Ecto neural progenitor cell (in vitro differentiated cells): ENCODE data around the gene AP4E1.
"Not testable (repeated sequence)": the region's sequence is repeated elsewhere in the genome, so short reads cannot be mapped to it uniquely, and the experiment has no call there.

ENCODE experiments used
- DNase-seq: peaks from one replicate; pipeline ENCODE4 v3.0.0-alpha.2; 2018; ENCODE audit warnings: low spot score

The AP4E1 gene

DNA sequence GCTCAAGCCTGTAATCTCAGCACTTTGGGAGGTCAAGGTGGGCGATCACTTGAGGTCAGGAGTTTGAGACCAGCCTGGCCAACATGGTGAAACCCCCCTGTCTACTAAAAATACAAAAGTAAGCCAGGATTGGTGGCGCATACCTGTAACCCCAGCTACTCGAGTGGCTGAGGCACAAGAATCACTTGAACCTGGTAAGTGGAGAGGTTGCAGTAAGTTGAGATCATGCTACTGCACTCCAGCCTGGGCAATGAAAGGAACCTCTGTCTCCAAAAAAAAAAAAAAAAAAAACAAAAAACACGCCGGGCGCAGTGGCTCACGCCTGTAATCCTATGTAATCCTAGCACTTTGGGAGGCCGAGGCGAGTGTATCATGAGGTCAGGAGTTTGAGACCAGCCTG is 18.9 kb upstream of the AP4E1 start:
- no peak for DNase-seq

DNA sequence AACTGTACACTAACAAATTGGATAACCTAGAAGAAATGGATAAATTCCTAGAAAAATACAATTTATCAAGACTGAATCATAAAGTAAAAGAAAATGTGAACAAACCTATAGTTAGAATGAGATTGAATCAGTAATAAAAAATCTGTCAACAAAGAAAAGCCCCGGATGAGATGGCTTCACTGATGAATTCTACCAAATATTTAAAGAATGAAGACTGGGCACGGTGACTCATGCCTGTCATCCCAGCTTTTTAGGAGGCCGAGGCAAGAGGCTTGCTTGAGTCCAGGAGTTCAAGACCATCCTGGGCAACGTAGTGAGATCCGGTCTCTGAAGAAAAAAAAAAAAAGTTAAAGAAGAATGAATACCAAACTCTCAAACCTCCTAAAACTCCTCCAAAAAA is 17.7 kb upstream of the AP4E1 start:
- DNase-seq = no peak

DNA sequence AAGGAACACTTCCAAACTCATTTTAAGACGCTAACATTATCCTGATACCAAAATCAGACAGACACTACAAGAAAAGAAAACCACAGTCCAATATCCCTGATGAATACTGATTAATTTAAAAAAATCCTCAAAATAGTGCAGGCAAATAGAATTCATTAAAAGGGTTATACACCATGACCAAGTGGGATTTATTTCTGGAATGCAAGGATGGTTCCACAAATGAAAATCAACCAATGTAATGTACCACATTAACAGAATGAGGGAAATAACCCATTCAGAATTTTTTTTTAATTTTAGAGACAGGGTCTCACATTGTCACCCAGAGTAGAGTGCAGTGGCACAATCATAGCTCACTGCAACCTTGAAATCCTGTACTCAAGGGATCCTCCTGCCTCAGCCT is 17.3 kb upstream of the AP4E1 start:
- DNase-seq = no peak

DNA sequence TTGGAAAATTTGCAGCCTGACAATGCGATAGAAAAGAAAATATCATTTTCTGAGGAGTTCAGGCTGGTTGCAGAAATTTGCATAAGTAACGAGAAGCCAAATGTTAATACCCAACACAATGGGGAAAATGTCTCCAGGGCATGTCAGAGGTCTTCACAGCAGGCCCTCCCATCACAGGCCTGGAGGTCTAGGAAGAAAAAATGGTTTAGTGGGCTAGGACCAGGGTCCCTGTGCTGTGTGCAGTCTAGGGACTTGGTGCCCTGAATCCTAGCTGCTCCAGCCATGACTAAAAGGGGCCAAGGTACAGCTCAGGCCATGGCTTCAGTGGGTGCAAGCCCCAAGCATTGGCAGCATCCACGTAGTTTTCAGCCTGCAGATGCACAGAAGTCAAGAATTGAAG is 14.5 kb upstream of the AP4E1 start:
- DNase-seq = no peak

DNA sequence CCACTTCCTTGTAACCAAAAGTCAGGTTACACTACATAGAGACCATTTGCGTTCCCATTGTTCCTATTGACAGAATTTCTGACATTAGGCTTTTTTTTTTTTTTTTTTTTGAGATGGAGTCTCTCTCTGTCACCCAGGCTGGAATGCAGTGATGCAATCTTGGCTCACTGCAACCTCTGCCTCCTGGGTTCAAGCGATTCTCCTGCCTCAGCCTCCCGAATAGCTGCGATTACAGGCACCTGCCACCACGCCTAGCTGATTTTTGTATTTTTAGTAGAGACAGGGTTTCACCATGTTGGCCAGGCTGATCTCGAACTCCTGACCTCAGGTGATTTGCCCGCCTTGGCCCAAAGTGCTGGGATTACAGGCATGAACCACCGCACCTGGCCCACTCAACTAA is 7.1 kb upstream of the AP4E1 start:
- DNase-seq = not testable (repeated sequence)

DNA sequence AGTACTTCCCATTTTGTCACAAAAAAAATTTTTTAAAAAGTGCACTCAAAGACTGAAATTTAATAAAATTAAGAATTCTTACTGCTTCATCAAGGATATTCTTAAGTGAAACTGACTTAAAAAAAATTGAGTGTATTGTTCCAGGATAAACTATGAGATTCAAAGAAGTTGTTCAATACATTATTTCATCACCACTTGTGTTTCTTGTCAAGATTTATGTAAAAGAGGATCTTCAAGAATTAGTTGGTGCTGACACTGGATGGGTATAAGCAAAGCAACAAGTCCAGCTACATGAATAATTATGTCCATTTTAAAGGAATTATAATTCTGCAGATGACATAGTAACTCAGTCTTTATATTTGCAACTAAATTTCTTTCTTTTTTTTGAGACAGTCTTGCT is 4.3 kb upstream of the AP4E1 start:
- no peak for DNase-seq

DNA sequence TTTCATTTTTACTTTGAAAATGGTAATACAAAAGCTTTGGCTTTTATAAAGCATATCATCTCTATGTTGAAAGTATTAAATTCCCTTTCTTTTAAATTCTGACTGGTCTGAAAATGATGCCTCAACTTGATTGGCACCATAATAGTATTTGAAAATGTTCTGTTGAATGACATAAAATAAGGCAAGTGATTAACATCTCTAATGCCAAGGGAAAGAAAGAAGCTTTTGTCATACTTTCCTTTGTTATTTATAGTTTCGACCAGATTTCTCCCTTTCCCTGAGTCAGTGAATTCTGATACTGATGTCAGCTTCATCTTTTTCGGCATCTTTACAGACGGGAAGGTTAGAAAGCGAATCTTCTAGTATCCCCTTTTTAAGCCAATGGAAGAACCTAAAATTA is 3.4 kb upstream of the AP4E1 start:
- DNase-seq = no peak

DNA sequence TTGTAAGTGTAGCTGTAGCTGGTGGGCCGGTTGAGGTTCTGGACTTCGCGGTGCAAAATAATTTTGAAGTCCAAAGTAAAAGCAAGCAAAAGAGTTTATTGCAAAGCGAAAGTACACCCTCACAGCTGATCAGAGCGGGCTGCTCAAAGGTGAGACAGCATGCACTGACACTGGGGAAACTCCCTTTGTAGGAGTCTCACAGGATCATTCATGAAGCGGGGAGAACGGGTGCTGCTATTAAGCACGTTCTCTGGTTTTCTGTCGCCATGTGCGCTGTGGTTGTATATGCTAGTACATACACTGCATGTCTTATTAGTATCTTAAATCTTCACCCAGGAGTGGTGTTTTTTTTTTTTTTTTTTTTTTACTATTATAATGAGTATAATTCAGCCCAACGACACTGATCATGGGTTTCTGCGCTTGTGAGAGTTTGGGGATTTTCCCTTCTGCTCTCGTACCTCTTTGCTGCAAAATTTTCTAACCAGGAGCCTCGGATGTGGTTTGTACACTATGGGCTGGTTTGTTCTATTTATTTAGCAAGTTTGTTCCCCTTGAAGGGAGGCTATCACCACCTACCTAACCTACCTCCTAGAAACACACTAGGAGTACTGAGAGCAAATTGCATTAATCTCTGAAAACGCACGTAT is 1.4 kb upstream of the AP4E1 start:
- DNase-seq = no peak

DNA sequence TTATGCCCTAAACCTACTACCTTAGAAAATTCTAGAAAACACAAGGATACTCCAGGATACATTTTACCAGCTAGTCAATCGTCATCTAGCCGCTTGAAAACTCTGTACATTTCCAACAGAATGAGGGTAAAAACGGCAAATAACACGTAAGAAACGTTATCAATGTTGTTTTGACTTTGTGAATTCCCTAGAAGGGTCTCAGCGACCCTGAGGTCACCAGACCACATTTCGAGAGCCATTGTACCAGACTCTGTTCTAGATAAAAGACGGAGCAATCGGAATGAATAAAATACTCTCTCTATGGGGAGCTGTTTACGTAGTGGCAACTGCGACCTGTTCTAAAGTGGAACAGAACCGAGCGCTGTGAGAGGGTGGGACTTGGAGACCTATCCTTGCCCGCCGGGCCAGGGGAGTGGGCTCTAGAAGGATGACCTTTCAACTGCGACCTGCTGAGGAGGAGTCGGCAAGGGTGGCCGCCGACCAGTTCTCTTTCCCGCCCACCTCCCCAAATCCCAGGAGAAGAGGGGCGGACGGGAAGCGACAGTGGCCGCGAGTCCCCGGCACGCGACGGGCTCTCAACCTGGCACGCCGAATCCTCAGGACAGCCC is 778 bp upstream of the AP4E1 start:
- peak; percentile 78 for DNase-seq

DNA sequence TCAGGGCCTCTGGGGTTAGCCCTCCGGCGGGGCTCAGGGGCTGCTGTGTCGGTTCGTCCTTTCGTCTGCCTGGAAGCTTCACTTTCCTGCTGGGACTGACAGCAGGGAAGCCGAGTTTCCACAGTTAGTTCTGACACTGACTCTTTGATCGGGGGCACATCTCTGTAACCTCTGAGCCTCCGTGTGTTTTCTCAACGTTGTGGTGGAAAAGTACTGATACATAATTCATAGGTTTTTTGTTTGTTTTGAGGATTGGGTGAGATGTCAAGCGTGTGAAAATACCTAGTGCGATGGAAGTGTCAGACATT is 481 bp downstream of the AP4E1 start:
- no peak for DNase-seq

DNA sequence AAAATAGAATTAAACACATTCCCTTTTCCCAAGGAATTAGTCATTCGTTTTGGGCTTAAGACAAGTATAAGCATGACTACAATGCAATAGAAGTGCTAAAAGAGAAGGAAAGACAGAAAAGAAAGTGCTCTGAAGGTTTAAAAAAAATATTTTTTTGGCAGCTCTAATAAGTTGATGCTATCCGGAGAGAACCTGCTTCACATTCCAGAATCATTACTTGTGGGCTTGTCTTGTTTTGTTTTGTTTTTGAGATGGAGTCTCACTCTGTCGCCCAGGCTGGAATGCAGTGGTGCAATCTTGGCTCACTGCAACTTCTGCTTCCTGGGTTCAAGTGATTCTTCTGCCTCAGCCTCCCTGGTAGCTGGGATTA is 1.9 kb downstream of the AP4E1 start:
- not testable (repeated sequence) for DNase-seq

DNA sequence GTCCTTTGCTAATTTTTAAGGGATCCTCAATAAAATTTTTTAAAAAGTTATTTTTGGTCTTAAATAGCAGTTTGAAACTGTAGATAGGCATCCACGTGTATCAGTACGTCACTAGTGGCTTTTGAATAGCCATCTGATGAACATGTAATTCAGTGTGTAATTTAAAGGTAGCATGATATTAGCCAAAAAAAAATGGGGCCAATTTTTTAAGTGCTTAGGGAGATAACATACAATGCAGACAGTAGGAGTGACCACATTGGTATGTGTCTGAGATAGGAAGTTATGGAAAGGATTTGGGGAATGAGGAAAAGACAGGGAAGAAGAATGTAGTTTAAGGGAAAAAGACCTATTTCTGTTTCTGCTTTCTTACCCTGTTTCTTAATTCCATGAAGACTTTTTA is 2.5 kb downstream of the AP4E1 start:
- DNase-seq = no peak

DNA sequence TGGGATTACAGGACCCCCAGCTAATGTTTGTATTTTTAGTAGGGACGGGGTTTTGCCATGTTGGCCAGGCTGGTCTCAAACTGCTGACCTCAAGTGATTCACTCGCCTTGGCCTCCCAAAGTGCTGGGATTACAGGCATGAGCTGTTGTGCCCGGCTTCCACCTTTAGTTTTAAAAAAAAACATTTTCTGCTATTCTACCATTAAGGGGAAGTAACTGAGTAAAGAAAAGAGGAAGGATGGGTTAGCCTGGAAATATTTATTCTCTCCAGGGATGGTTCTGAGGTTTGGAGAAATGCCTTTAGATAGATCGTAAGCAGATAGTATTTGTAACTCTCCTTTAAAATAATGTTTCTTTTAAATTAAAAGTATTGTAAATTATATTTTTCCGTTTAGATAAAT is 3.1 kb downstream of the AP4E1 start:
- DNase-seq = no peak

DNA sequence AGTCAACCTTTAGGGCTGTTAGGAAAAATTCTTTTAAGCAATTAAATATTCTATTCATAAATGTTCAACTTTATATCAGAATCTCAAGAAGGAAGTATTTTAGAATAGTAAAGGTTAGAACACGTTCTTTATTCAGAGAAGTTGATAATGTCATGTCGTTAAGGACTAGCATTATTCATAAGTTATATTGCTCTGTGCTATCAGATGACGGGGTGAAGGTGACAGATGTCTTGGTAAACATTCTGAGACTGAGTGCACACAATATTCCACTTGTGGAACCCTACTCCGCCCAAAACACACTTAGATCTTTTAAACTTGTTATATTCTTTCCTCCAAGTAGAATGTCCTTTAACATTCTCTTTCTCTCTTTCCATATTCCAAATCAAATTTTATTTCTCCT is 7.9 kb downstream of the AP4E1 start:
- no peak for DNase-seq

DNA sequence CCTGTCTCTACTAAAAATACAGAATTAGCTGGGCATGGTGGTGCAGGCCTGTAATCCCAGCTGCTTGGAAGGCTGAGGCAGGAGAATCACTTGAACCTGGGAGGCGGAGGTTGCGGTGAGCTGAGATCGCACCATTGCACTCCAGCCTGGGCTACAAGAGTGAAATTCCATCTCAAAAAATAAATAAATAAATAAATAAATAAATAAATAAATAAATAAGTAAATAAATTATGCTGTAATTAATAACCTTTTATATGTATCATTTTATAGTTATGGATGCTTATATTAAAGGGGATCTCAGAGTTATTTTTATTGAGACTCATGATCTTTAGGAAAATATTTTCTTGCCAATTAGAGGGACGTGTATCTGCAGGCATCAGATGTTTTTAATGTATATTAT is 10.9 kb downstream of the AP4E1 start:
- DNase-seq = not testable (repeated sequence)

DNA sequence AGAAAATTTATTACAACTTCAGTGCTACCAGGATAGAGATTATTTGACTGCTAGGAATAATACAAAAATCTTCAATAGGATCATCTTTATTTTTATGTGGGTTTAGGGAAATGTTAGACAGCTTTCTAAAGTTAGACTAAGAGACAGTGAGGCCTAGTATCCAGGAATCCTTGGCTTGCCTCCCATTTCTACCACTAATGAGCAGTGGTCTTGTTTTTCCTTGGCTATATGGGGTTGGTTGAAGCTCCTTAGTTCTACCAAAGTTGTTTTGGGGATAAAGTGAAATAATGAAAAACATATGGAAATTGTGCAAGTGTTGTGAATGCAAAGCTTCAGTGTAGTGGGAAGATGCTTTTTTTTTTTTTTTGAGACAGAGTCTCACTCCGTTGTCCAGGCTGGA is 16.8 kb downstream of the AP4E1 start:
- no peak for DNase-seq

DNA sequence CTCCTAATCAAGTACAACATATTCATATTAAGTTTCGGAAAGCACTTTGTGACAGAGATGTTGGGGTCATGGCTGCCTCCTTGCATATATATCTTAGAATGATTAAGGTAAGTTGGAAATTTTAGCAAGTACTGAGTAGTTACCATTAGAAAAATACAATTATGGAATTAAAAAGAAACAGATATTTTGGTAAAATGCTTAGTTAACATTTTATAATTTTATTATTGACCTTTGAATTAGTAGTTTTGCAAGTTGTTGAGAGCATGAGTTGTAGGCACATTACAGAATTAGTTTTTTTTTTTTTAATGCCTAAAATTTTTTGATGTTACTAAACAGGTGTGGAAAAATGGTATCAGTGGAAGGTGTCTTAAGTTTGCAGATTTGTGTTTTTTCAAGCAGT is 20.6 kb downstream of the AP4E1 start:
- no peak for DNase-seq

DNA sequence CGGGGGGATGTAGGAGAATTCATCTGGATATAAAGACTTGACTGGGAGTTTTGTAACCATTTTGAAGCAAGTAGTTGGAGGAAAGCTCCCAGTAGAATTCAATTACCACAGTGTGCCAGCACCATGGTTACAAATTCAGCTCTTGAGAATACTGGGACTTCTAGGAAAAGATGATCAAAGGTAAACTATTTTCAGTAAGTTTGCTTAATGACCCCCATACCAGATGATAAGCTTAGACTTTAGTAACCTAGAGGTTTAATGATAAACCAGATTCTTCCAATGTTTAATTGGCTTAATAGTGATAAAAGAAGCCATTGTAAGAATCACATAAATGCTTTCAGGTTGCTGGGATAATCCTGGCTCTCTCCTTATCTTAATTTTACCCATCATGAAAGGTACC is 22.3 kb downstream of the AP4E1 start:
- no peak for DNase-seq

DNA sequence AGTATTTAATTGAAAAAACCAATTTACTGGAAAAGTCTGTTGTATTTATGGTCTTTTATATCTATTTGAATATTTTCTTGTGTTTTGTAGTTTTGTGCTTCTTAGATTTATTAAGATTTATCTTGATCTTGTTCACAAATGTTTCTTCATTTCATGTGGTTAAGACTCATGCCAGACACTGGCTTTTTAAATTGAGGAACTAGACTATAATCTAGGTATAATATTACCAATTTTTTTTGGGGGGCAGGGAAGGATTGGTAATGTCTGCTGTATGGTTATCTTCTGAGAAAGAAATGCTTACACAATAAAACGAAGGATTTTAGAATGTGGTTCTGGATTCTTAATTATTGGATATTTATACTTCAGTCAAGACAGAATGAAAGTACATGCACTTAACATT is 24.9 kb downstream of the AP4E1 start:
- no peak for DNase-seq

DNA sequence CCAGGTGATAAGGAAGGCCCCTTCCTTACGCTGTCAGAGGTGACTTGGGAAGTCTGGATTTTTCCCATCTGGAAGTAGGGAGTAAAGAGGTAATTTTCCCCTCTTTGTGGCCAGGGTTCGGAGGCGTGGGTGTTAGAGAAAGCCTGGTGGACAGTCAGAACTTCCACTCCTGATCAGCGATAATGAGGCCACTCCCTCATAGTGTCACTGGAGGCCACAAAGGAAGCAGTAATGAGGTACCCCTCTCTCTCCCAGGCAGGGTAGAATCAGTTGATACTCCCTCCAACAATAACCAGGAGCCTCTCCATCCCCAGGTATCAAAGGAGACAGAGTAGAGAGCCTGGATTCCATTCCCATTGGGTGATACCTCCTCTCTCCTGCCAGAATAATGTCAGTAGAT is 30.0 kb downstream of the AP4E1 start:
- DNase-seq = no peak

DNA sequence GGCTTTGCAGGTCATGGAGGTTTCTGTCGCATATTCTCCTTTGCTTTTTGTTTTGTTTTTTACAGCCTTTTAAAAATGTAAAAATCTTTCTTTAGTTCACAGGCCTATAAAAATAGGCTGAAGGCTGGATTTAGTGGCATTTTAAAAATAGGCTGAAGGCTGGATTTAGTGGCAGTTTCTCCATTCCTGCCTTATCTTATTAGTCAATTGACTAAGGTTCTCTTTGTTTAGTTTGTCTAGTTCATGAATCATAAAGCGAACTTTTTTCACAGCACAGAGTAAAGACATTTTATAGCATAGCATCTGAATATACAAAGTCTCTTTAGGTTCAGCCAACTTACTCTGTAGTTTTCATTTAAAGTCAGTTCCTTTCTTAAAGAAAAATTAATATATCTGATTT is 31.4 kb downstream of the AP4E1 start:
- no peak for DNase-seq

DNA sequence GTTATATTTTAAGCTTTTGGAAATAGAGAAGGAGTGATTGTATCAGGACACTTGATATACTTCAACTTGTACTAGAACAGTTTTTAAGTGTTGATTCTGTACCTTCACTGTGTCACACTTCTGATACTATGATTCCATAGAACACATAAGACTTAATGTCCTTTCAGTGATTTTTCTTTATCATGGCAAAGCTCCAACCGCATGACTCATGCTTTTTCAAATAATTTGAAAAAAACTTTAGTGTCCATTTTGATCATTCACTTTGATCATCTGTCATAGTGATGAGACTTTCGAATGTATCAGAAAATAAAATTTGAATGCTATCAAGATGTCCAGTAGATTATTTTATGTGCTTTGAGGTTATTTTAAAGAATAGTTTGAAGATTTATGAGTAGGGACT is 32.0 kb downstream of the AP4E1 start:
- no peak for DNase-seq

DNA sequence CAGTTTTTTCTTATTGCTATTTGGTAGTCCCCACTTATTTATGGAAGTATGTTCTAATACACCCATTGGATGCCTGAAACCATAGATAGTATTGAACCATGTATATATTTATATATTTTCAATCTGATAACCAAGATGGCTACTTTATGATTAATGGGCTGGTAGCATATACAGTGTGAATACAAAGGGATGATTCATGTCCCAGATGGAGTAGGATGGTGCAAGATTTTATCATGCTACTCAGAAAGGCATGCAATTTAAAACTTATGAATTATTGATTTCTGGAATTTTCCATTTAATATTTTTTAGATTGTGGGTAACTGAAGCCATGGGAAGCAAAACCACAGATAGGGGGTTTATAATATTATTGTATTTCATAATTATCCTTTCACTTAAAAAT is 35.2 kb downstream of the AP4E1 start:
- no peak for DNase-seq

DNA sequence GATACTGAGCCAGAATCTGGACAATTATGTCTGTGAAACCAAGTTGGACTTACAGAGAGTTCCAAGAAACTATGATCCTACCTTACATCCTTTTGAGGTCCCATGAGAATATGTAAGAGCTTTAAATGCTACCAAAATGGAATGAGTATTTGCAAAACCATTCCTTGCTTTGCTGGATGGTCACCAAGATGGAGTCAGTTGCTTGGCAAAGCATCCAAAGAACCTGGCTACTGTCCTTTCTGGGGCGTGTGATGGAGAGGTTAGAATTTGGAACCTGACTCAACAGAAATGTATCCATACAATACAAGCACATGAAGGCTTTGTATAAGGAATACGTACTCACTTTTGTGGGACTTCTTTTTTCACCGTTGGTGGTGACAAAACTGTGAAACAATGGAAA is 36.2 kb downstream of the AP4E1 start:
- no peak for DNase-seq

DNA sequence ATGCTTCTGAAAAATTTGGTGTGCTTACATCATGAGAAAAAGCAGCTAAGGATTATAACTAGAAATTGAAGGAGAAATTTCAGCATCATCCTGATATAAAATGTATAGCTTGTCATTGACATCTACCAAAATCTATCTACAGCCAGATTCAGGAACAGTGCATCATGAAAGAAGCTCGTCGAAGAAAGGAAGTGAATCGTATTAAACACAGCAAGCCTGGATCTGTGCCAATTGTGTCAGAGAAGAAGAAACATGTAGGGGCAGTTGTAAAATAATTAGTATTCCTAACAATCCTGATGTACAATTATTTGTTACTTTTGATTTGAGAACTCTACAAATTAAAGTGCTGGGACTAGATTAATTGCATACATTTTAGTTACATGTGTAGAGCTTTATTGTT is 37.2 kb downstream of the AP4E1 start:
- no peak for DNase-seq
